Smooth muscle cell (in vitro differentiated cells): Measurements from ENCODE around the gene NOL3. TPM values are rescaled to one million over a fixed set of nuclear protein-coding genes. Genes with fewer than 3 reads are reported as not detected.

Experiments used
- DNase-seq: peaks from one replicate; lab custom pipeline; 2025; ENCODE audit not compliant: unreplicated experiment; lab: John Stamatoyannopoulos, UW
- H2AFZ ChIP-seq: fragments of 200-600 bp; sonication (generic); 2 replicates; pipeline ENCODE4 v1.6.0; 2016; ENCODE audit warnings: antibody characterized with exemption, low read depth, mild to moderate bottlenecking
- H3F3A ChIP-seq: fragments of 200-600 bp; sonication (generic); 2 replicates; pipeline ENCODE4 v1.6.0; 2017; ENCODE audit warnings: antibody characterized with exemption, low read depth
- H3K27ac ChIP-seq: fragments of 200-600 bp; sonication (generic); 2 replicates; pipeline ENCODE4 v1.5.1; 2016; ENCODE audit warnings: low read depth, mild to moderate bottlenecking
- H3K27me3 ChIP-seq: fragments of 200-600 bp; sonication (generic); 2 replicates; pipeline ENCODE4 v1.6.1; 2016; ENCODE audit warnings: low read depth, mild to moderate bottlenecking
- H3K36me3 ChIP-seq: fragments of 200-600 bp; sonication (generic); 2 replicates; pipeline ENCODE4 v1.5.1; 2016; ENCODE audit warnings: low read depth
- H3K4me1 ChIP-seq: fragments of 200-600 bp; sonication (generic); 2 replicates; pipeline ENCODE4 v1.5.1; 2016; ENCODE audit warnings: low read depth
- H3K4me2 ChIP-seq: fragments of 200-600 bp; sonication (generic); 2 replicates; pipeline ENCODE4 v1.6.0; 2016; ENCODE audit warnings: mild to moderate bottlenecking
- H3K4me3 ChIP-seq: fragments of 200-600 bp; sonication (generic); 2 replicates; pipeline ENCODE4 v1.5.1; 2016; ENCODE audit warnings: mild to moderate bottlenecking
- H3K79me2 ChIP-seq: fragments of 200-600 bp; sonication (generic); 2 replicates; pipeline ENCODE4 v1.6.0; 2016; ENCODE audit warnings: low read depth, mild to moderate bottlenecking
- H3K9ac ChIP-seq: fragments of 200-600 bp; sonication (generic); 2 replicates; pipeline ENCODE4 v1.6.0; 2016; ENCODE audit warnings: low read depth
- H3K9me3 ChIP-seq: fragments of 200-600 bp; sonication (generic); replicated peaks from 2 replicates; pipeline ENCODE4 v1.5.1; 2016; ENCODE audit warnings: low read depth
- H4K20me1 ChIP-seq: fragments of 200-600 bp; sonication (generic); 2 replicates; pipeline ENCODE4 v1.6.0; 2016; ENCODE audit warnings: low read depth
- WGBS: methylation state at CpG from one replicate; pipeline ENCODE4 v1.1.7; 2016; ENCODE audit warnings: low lambda C conversion rate; 5-methylcytosine and 5-hydroxymethylcytosine counted together
- polyA plus RNA-seq: library from polyadenylated mRNA; unstranded; fragments of >200 nt; fragmentation: Nextera tagmentation; extraction: Ambion mirVana; gene quantifications from 2 replicates; pipeline ENCODE4 v1.2.1, GENCODE V29; 2016
- total RNA-seq: library from RNA; depleted of rRNA; stranded (reverse); fragments of >200 nt; gene quantifications from 2 replicates; pipeline ENCODE4 v1.2.3, GENCODE V29; 2014
- TF ChIP-seq, protein P1 (sequence below): fragments of 200-600 bp; sonication (generic); IDR thresholded peaks from 2 replicates; pipeline ENCODE4 v1.5.1; 2017; ENCODE audit warnings: borderline replicate concordance, mild to moderate bottlenecking, antibody characterized with exemption; ENCODE audit not compliant: insufficient read depth, poor library complexity, severe bottlenecking

Gene NOL3
- total and polyA plus RNA-seq, 2 experiments from 2014 or later, result 33.0 to 36.4 TPM

DNA sequence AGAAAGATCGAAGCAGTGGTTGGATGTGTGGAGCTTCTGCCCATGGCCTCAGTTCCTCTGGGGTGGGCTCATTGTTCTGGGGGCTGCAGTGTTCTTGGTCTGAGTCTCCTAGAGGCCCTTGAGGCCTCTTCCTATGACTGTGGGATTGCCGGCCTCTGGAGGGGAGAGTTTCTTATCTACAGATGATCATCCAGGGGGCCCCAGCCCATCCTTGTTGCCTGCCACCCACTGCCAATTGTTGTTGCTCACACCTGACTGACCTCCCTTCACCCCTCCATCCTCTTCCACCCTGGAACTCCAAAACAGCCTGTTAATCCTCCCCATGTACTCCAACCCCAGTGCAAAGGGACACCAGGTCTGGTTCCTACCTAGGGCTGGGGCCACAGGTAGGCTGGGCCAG, 25.4 kb upstream of the NOL3 start:
- no peak for DNase-seq
- Histone ChIP-seq H3K36me3 (peaks cover 11% of the 10 kb centered on the region), H3F3A (no peaks in the 10 kb centered on the region), H3K27ac (no peak overlapping the region), H3K4me1 (no peaks in the 10 kb centered on the region), H3K9ac (no peak overlapping the region), H2AFZ (no peak overlapping the region), H3K4me2 (no peak overlapping the region), H3K9me3 (no peaks in the 10 kb centered on the region), H3K4me3 (no peak overlapping the region), H3K27me3 (no peaks in the 10 kb centered on the region), H3K79me2 (no peaks in the 10 kb centered on the region), H4K20me1 (peaks cover 14% of the 10 kb centered on the region)
- WGBS, result 98% methylated on average over 2 of the region's 2 CpGs
- TF ChIP-seq, protein P1, sequence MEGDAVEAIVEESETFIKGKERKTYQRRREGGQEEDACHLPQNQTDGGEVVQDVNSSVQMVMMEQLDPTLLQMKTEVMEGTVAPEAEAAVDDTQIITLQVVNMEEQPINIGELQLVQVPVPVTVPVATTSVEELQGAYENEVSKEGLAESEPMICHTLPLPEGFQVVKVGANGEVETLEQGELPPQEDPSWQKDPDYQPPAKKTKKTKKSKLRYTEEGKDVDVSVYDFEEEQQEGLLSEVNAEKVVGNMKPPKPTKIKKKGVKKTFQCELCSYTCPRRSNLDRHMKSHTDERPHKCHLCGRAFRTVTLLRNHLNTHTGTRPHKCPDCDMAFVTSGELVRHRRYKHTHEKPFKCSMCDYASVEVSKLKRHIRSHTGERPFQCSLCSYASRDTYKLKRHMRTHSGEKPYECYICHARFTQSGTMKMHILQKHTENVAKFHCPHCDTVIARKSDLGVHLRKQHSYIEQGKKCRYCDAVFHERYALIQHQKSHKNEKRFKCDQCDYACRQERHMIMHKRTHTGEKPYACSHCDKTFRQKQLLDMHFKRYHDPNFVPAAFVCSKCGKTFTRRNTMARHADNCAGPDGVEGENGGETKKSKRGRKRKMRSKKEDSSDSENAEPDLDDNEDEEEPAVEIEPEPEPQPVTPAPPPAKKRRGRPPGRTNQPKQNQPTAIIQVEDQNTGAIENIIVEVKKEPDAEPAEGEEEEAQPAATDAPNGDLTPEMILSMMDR, result no peak

DNA sequence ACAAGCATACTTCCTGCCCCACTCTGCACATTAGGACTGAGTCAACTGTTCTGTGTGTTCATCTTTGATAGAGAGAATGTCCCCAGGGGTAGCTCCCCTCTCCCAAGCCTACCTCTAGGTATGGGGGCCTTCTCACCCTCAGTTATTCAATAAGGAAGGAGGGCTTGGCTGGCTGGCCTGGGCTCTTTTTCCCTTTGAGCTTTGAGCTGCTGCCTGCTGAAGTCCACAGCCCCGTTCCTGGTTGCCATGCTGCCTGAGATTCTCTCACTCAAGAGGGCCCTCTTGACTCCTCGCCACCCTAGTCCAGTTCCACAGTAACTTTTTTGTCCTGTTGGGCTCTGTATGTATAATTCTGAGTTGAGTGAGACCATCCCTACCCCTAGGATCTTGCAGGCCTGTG, 24.6 kb upstream of the NOL3 start:
- no peak overlapping the region for H2AFZ ChIP-seq
- no peak for DNase-seq

DNA sequence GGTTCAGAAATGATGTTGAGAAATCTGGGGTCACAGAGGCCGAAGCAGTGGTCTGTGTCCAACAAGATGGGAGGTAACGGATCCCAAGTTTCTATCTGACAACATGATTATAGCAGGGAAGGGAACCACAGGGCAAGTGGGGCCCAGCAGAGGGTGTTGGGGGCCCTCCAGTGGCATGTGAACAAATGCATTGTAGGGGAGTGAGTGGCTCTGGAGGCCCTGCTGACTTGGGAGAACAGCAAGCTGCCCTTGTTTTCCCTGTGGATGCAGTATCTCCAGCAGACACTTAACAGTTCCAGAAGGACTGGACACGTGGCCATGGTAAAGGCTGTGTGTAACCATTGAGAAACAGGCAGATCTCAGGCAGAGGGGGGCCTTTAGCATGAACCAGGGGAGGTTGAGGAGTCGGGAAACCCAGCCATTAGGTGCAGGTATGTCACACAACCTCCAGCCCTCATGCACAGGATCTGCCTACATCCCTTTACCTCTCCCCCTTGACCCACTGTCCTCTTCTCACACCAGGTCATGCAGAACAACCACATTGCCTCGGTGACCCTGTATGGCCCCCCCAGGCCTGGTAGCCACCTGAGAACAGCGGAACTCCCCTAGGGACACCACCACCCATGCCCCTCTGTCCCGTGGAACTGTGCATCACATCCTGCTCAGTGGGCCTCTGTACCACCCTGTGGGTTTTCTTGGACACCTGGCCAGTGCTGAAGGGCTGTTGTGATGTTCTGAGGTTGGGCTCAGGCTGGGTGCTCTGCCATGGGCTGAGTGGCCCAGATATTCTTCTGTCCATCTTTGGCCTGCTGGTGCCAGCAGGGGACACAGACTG, 23.6 kb upstream of the NOL3 start:
- Histone ChIP-seq H3K36me3 (peaks cover 4% of the 10 kb centered on the region), H3K9ac (no peak overlapping the region), H3K27me3 (no peaks in the 10 kb centered on the region), H3F3A (no peaks in the 10 kb centered on the region), H3K4me1 (no peaks in the 10 kb centered on the region), H3K9me3 (no peaks in the 10 kb centered on the region), H4K20me1 (peaks cover 15% of the 10 kb centered on the region), H2AFZ (no peak overlapping the region), H3K4me3 (no peak overlapping the region), H3K27ac (no peak overlapping the region), H3K4me2 (no peak overlapping the region), H3K79me2 (no peaks in the 10 kb centered on the region)
- WGBS, result 93% methylated on average over 7 of the region's 7 CpGs
- TF ChIP-seq, protein P1, result no peak
- no peak for DNase-seq

More for the DNA sequence above, 24.6 kb upstream of the NOL3 start:
- Histone ChIP-seq H3K9me3 (no peaks in the 10 kb centered on the region), H3K9ac (no peak overlapping the region), H3K27me3 (no peaks in the 10 kb centered on the region), H3K36me3 (peaks cover 8% of the 10 kb centered on the region), H4K20me1 (peaks cover 15% of the 10 kb centered on the region), H3K27ac (no peak overlapping the region), H3K79me2 (no peaks in the 10 kb centered on the region), H3F3A (no peaks in the 10 kb centered on the region), H3K4me1 (no peaks in the 10 kb centered on the region), H3K4me3 (no peak overlapping the region), H3K4me2 (no peak overlapping the region)
- 100% methylated on average over 2 of the region's 2 CpGs for WGBS
- TF ChIP-seq, protein P1, result no peak
